HG02840 (cell line): ENCODE measurements around the gene MORN1.

Experiments
- ATAC-seq: cut with Tn5 transposase; IDR thresholded peaks from one replicate; pipeline ENCODE4 v1.9.1; 2021; ENCODE audit warnings: mild to moderate bottlenecking, moderate library complexity, moderate number of reproducible peaks; ENCODE audit not compliant: unreplicated experiment, low FRiP score

MORN1 gene

DNA sequence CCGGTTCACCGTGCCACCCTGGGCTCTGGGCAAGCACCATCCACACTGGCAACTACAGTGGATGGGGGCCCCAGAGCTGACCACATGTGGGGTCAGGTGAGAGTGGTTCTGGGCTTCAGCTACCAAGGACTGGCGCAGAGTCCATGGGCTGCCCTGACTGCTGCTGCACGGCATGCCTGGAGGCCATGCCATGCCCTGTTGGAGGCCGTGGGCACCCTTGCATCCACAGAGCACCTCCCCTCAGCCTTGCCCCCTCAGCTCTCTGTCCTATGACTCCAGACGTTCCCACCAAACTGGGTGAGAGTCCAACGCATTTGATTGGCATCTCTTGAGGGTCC, 15.5 kb downstream of the MORN1 start:
- ATAC-seq: no peak

DNA sequence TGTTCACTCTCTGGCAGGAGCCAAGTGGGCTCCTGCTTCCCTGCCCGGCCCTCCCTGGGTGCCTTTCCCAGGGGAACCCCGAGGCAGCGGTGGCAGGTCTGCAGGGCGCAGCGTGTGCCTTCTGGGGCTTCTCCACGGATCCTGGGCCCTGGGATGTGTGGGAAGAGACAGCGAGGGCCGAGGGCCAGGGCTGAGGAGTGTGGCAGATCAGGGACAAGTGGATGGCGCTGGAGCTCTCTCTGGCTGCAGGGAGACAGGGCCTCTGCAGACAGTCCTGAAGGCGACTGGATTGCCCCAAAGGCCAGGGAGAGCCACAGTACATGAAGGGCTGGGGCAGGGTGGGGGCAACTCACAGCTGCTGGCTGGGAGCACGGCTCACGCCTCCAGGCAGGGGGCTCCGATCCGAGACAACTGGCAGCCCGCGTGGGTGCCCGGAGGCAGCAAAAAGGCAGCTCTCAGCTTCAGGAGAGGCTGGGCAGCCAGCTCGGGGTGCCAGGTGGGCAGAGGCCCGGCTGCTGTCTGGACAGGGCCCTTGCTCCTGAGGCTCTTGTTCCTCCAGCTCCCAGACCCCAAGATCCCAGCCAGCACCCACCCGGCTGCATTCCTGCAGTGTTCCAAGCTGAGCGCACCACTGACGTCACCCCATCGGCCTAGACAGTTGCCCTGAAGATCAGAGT, 16.0 kb downstream of the MORN1 start:
- no peak for ATAC-seq

DNA sequence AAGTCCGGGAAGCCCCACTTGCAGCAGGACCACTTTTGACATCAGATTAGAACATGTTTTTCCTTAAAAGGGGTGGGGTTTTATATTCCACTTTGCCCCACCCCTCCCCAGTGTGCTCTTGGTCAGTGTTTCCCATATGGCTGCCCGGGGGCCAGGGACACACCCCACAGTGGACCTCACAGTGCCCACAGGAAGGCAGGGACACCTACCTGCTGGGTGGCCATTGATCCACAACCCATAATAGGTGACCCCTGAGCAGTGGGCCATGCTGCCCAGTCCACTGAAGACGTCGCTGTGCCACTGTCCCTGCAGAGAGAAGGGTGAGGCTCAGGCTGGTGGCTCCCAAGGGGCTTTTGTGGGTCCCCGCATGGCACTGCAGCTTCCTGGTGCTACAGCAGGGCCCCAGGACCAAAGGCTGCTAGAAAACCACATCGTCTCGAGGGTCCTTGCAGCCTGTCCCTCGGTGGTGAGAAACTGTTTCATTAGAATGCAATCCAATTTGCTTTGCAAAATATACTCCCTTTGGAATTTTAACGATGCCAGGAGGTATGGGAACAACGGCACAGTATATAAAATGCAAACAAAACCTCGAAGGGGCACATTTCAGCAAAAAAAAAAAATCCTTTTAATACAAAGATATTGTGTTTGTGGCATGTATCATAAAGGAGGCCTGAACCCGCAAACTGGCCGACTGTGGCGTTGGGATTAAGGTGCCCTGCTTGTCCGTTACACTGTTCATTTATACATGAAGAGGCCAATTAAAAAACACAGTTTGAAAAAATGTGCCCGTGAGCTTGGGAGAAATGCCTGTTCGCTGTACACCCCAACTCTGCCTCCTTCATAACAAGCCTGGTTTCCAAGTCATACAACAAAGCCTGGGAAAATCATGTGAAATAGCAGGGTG, 16.9 kb downstream of the MORN1 start:
- ATAC-seq: no peak

DNA sequence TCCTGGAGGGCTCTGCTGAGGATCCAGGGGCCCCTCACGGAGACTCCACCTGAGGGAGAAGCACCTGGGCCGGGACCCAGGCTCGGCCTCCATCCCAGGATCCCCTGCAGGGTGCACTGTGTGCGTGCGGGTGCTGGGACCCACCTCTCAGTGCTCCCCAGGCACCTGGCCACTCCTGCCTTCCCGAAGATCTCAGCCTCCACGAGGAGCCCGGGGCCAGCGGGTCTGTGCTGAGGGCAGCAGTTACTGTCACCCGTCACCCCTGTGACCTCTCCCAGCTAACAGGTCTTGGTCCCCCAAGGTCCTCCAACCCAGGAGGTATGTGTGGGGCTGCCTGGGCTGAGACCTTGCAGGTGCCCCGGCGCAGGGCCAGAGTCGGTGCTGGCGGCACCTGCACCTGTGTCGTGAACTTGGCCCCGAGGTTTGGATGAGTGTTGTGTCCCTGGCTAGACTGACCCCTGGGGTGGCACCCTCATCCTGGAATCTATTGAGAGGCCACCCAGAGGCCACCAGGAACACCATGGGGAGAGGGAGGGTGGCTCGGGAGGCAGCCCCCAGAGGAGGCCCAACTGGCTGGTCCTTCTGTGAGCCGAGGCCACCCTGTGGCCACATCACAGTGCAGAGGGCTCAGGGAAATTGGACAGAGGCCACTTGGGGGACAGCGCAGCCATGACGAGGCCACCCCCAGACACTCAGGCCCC, 17.7 kb downstream of the MORN1 start:
- no peak for ATAC-seq

DNA sequence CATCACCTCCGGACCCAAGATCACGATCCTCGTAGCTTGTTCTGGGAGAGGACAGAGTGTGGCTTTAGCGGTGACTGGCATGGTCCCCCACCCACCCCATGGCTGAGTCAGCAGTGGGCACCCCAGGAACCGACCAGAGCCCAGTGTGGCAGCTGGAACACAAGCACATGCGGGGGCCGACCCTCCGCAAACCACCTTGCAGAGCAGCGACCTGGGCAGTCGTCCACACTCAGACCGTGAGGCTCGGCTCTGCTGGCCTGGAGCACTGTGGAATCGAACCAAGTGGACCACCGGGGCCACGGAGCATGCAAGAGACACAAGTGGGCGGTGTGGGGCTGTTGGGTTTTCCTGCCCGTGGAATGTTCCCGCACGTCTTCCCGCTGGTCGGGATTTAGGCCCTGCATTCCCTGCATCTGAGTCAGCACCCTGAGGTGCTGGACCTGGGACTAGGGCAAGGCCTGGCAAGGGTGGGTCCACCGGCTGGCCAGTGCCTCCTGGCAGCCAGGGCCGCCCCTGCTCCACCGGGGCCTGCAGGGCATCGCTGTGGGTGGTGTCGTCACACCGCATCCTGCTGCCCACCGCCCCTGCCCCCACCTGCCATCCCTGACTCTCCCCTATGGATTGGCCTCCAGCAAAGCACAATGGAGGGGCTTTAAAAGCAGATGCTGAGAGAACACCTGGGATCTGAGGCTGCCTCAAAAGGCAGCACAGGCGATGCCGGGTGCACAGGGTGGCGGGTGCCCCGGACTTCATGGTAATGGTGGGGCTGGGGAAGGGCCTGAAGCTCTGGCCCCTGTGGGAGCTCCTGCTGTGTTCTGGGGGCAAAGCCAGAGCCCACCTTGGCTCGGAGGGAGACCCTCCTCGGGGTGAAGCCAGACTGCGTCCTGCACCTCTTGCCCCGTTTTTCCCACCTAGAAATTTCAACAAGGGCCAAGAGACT, 18.5 kb downstream of the MORN1 start:
- ATAC-seq: no peak

DNA sequence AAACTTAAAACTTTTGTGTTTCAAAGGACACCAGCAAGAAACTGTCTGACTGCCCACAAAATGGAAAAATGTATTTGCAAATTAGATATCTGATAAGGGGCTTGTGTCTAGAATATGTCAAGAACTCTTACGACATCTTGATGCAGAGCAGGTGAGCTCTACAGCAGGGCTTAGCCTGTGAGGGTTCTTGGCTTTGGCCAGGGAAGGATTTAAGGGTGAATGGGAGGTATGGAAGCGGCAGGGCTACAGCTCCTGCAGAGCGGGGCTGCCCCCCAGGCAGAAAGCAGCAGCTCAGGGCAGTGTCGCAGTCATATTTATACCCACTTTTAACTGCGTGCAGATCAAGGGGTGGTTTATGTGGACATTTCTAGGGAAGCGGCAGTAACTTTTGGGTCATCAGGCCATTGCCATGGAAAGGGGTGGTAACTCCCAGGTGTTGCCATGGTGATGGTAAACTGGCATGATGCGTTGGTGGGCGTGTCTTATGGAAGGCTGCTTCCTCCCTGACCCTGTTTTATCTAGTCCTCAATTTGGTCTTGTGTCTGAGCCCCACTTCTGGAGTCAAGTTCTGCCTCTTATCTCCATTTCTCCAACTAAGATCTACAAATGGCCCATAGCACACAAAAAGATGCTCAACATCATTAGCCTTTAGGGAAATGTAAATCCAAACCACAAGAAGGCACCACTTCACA, 23.2 kb downstream of the MORN1 start:
- no peak for ATAC-seq

DNA sequence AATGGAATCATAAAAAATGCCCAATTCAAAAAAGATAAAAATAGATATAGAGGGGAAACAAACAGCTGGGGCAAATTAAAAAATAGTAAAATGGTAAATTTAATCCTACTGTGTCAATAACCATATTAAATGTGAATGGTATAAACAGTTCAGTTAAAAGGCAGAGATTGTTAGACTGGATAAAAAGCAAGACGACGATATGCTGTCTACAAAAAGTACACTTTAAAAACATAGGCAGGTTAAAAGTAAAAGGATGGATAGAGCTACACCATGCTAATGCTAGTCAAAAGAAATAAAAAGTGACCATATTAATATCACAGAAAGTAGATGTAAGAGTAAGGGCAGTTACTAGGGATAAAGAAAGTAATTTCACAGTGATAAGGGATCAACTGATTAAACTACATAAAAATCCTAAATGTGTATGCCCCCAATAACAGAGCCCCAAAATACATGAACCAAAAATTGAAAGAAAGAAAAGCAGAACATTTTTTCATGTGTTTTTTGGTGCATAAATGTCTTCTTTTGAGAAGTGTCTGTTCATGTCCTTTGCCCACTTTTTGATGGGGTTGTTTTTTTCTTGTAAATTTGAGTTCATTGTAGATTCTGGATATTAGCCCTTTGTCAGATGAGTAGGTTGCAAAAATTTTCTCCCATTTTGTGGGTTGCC, 27.4 kb downstream of the MORN1 start:
- no peak for ATAC-seq

DNA sequence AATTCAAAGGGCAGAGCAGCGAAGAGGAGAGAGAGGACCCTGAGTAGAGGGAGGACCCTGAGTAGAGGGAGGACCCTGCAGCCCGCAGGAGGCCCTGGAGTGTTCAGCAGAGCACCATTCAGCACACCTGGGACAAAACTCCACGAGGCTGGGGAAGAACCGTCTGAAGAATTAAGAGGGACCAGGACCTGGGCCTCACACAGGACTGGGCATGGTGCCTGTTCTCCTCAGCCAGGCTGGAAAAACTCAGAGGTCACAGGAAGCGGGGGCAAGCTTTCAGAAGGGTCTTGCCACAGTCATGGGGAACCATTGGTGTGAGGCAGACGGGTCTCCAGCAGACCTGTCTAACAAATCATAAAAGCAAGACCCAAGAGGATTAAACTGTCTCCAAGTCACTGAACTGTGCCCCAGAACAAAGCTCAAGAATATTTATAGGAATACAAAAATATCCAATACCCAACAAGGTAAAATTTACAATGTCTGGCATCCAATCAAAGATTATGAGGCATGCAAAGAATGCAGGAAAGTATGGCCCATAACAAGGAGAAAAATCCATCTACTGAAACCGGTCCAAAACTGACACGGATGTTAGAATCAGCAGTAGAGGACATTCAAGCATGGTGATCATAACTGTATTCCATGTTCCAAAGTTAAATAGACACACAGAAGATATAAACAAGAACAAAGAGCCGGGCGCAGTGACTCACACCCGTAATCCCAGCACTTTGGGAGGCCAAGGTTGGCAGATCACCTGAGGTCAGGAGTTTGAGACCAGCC, 30.6 kb downstream of the MORN1 start:
- ATAC-seq: no peak

DNA sequence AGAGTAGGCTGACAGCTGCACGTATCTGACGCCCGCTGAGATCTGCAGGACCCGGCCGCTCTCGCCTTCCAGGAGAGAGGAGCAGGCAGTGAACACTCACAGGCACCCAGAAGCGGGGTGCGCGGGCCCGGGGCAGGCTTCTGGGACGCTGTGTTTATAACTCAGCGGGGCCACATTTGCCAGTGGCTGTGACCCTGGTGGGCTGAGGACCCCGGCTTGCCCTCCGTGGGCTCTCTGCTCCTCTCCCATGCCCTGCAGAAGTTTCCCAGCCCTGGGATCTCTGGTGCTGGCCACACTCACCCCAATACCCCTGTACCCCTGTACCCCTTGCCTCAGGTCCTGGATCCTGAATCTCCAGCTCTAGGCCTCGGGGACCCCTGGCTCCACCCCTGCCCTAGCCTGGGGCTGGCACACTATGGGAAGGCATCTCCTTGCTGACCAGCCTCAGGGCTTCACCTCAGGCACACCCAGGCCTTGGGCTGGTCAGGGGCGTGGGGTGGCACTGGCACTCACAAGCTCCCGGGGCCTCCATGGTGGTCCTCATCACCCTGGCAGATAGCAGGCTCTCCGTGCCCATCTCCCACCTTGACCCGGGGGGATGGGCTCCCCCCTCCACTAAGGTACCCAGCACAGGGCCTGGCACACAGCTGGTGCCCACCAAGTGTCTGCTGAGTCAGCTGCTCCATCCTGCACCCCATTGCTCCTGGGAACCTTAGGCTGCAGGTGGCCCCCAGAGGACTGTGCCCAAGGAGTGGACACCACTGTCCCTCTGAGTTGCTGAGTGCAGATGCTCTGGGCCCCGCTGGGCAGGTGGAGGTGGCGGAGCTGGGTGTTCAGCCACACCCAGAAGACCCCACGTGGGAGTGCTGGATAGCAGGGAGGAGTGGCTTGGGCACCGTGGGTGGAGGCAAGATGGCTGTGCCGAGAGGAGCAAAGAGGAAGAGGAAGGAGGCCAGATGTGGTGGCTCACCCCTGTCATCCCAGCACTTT, 32.4 kb downstream of the MORN1 start:
- ATAC-seq: no peak

DNA sequence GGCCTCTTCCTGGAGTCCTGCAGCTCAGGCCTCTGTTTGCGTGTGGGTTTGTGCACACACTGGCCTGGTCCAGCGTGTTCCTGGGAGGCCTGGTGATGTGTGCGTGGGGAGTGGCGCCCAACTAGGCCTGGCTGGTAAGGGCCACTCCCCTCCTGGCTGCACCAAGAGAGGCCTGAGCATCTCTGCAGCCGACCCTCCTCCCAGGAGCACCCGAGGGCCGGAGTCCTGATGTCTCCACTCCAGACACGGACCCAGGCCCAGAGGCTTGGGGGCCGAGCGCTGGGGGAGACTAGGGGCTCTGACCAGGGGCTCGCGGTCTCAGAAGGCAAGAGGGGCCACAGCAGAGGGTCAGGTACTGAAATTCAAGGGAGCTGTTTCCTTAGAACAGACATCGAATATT, 33.3 kb downstream of the MORN1 start:
- ATAC-seq: no peak

DNA sequence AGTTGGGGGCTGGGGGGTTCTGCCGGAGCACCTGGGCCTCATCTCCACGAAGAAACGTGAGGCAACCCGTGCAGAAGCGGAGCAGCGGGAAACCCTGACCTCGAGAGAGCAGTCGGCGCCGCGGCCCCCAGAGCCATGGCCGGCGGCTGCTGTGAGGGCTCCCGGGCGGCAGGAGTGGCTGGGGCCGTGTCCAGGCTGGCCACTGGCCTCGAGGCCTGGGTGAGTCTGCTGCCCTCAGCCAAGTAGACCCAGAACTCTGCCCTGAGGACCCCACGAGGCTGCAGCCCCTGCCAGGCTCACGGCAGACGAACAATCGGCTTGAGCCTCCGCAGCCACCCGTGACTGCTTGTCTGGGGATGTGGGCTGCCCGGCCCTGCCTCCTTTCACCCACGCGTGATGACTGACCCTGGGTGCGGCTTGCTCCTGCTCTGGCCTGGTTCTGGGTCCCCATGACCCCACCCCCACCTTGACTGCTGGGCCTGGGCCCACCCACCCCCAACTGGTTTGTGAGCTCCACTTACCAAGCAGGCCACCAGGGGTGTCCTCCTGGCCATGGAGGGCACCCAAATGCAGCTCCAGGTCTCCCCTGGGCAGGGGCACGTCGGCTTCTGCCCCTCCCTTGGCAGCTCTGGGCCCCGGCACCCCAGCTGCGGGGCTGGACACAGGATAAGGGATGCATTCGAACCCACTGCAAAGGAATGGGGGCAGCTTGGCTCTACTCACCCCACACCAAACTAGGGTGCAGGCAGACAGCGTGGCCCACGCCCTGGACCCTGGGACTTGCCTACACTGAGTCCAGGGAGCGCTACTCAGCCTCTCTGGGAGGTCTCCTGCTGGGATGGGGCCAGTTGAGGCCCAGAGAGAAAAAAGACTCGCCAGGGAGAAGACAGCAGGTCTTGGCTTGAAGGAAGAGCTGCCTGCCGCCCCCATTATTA, 34.2 kb downstream of the MORN1 start:
- no peak for ATAC-seq

DNA sequence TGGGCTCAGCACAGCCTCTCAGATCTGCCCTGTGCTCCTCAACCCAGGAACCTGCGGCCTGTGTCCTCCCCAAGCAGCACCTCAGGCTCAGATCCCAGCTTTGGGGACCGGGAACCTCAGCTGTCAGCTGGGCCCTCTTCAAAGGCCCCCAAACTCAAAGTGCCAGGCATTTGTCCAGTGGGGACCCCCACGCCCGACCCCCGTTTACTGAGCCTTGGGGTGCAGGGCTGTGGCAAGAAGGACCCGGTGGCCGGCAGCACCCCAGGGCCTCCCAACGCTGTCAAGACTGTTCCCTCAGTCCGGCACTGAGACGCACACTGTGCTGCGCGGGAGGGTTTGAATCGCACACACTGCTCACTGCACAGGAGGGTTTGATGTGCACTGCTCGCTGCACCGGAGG, 35.0 kb downstream of the MORN1 start:
- no peak for ATAC-seq

DNA sequence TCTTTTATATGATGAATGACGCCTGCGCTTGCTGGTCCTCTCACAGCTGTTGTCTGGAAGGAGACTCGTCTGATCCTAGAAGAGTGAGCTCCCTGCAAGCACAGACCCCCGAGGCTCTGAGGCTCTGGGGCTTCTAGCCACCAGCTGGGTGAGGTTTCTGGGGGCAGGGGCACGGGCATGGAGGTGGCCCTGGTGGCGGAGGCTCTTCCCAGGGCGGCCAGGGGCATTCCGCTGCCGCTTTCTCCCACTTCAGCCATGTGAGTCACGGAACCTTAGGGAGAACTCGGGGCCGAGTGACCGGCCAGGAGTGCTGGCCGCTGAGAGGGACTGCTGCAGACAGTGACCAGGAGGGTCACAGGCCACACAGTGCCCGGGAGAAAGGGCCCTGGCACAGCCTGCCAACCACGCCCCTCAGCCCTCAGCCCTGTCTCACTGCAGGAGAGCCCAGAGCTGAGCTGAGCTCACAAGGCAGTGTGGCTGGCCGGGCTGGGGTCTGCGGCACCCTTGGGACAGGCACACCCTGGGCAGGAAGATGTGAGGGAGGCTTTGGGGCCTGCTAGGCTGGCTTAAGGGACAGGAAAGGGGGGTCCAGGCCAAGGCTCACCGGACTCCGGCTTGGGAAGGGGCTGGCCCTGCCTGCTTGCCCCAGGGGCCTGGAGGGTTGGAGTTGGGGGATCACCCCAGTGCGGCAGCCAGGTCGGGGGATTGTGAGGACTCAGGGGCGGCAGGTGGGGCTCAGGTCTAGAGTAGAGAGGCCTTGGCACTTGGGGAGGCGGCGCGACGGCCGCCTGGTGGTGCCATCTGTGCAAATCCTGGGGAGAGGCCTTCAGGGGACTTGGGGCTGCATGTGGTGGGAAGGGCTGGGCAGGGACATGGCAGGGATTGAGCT, 35.7 kb downstream of the MORN1 start:
- ATAC-seq: no peak

DNA sequence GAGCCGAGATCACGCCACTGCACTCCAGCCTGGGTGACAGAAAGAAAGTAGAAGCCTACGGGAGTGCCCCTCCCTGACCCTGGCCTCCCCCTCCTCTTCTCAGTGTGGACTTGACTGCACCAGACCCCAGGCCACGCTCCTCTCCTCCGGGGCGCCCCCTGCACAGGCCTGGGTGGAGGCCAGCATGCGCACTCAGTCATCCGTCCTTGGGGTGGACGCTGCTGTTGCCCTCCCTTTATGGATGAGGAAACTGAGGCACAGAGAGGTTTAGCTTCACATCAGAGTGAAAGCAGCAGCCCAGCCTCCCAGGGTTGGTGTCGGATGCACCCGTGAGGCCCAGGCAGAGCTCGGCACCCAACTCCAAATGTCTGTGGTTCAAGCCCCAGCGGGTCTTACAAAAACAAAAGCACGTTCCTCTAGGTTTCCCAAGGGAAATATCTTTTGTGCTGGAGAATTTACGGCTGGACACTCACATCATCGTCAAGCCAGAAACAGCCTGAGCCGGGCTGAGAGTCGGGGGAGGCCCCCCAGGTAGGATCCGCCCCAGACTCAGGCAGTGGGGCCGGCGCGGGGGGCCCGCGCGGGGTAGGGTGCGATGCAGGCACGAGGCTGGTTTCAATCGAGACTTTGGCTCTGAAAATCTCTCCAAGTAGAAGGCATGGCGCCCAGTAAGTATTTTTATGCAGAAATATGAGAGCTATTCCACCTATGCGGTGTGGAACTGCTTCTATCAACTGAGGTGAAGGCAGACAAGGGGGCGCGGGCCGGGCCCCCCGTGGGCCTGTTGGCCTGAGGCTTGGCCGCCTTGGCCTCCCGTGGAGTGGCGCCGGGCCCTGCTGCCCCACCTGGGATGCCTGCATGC, 36.6 kb downstream of the MORN1 start:
- no peak for ATAC-seq
